Dedifferentiated amniotic fluid mesenchymal stem cell (primary cell): ENCODE measurements around the gene ZNF737.
"Not testable (repeated sequence)": the region's sequence is repeated elsewhere in the genome, so short reads cannot be mapped to it uniquely, and the experiment has no call there.

Experiments used
- DNase-seq: peaks from one replicate; pipeline ENCODE4 v3.0.0-alpha.2; 2016; ENCODE audit errors: extremely low spot score

ZNF737 gene

GRCh38 chr19:20565321-20566018, at the start of gene ZNF737:
Gene ZNF737 (minus strand): TSS chr19:20565781. CDS start chr19:20565640, 141 bp downstream.
- DNase-seq: peak; percentile 96

DNA sequence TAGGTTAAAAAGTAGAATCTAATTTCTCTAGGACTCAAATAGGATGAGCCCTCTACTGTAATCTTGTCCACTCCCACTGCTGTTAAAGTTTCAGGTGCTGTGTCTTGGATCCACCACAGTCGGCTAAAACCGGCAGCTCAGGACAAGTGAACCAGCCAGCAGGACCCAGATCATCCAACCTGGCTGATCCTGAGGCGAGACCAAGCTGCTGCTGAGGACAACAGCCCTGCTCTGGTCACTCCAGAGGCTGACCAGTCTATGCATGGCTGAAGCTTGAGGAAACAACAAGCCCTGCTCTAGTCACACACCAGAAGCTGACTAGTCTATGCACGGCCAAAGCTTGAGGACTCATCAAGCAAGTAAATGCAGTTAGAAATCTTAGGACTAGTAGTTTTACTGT, 49.4 kb upstream of the ZNF737 start:
- not testable (repeated sequence) for DNase-seq

DNA sequence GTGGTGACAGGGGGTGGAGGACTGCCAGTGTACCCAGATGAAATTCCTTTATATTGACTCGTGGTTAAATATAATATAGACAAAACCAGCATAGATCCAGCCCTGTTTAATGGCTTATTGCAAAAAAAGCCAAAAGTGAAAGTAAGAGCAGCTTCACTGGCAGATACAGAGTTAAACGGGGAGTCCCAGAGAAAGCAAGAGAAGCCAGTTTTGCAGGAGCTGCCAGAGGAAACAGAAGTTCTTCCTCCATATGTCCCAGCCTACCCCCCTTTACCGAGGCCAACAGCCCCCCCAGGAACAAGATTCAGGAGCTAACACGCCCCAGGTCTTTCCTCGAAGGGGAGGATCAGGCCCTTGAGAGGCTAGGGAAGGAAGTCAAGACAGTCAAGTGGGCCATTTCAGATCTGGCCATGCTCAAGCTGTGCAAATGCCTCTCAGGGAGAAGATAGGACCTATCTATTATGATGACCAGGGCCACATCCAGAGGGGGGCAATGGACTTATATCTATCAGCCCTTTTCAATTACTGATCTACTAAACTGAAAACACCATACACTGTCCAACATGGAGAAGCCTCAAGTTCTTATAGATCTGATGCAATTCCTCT, 47.2 kb upstream of the ZNF737 start:
- no peak for DNase-seq

DNA sequence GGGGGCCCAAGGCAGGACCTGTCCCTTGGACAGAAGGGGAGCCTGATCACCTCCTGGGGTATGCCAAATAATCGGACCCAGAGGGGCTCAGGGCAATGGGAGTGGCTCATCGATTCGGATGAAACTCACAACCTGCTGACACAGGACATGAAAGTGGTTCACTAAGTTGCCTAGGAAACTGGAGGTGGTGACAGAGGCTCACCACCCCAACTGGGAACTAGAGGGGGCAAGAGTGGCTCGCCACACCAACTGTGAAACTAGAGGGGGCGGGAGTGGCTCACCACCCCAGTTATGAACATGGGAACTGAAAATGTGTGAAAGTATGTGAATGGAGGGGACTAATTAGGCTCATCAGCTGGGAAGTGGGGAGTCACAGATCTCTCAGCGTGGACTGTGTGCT, 46.3 kb upstream of the ZNF737 start:
- no peak for DNase-seq

DNA sequence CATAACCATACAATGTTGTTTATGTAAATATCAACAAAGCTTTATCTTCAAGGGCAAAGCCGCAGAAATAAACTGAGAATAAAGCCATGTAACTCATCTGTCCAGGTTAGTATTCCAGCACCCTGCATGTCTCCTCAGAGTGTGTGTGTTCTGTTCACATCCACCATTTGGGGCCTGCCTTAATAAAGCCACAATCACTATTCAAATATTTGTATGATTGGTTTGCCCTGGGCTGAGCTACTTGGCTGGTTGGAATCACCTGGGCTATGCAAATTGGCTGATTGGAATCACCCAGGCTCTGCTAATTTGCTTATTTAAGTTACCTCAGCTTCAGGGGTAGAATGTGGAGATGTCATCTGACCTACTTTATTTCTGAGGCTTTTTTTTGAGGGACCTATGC, 42.4 kb upstream of the ZNF737 start:
- no peak for DNase-seq

DNA sequence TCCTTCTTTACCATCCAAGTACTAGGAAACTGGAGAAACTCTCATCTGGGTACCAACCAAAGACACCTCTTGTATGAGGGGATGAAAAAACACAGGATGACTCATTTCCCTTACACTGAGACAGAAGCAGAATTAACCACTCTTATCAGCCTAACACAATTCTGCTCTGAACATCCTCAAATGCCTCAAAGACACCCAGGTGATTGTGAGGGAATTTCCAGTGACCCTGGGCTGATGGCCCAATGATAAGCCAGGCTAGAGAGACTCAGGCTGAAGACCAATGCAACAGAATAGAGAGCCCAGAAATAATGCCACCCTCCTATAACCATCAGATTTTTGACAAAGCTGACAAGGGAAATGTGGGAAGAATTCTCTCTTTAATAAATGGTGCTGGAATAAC, 7.0 kb downstream of the ZNF737 start:
- DNase-seq: no peak

DNA sequence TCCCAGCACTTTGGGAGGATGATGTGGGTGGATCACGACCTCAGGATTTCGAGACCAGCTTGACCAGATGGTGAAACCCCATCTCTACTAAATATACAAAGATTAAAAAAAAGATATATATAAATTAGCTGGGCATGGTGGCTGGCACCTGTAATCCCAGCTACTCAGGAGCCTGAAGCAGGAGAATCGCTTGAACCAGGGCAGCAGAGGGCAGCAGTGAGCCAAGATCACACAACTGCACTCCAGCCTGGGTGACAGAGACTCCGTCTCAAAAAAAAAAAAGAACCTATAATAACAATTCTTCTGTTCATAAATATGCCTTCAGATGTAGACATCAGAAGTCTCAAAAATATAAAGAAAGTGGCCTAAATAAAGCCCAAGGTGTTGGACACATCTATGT, 7.6 kb downstream of the ZNF737 start:
- DNase-seq: no peak

- not testable (repeated sequence) for DNase-seq
Measured at GRCh38 chr19:20544667-20545333, 20.8 kb downstream of the ZNF737 start.

DNA sequence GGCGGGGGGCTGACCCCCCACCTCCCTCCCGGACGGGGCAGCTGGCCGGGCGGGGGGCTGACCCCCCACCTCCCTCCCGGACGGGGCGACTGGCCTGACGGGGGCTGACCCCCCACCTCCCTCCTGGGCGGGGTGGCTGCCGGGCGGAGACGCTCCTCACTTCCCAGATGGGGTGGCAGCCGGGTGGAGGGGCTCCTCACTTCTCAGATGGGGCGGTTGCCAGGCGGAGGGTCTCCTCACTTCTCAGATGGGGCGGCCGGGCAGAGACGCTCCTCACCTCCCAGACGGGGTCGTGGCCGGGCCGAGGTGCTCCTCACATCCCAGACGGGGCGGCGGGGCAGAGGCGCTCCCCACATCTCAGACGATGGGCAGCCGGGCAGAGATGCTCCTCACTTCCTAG, 35.3 kb downstream of the ZNF737 start:
- not testable (repeated sequence) for DNase-seq

DNA sequence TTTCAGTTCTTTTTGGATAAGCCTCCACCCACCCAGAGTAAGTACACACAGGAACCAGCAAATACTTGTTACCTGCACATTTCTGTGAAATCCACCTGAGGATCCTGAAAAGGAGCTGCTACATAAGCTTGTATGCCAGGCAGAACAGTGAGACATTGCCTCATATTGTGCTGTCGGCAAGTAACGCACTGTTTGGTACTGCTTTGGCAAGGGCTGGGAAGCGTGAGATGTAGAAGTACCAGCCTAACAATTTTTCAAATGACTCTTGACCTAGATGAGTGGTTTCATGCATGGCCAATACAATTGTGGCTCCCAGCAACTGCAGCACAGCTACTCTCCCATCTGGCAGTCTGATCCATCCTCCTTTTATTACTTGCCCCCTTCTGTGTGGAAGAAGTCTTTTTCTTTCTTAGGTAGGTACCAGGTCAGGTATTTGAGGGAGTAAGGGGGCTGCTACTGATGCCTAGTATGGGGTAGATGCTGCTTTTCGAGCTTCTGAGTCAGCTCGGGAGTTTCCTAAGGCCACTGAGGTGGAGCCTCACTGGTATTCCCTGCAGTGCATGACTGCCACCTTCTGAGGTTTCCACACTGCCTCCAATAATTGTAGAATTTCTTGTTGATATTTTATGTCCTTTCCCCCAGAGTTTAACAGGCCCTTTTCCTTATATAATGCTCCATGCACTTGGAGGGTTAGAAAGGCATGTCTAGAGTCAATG, 52.2 kb downstream of the ZNF737 start:
- DNase-seq: peak; percentile 1

- DNase-seq: no peak
Measured at GRCh38 chr19:20503476-20503875, 62.1 kb downstream of the ZNF737 start.
